H1 (cell line): ENCODE measurements around the gene PTGES2.

Experiments
- EP300 ChIP-seq, 2 experiments: IDR thresholded peaks; 1 replicate in 1 of 2; 2 replicates in 1 of 2; pipeline ENCODE4 v1.6.1; 2011 to 2012; ENCODE audit warnings: low read depth in 2 of 2, low read length in 2 of 2, mild to moderate bottlenecking in 2 of 2, borderline replicate concordance in 1 of 2, inconsistent platforms in 1 of 2, moderate library complexity in 1 of 2
- JUN ChIP-seq: IDR thresholded peaks from 2 replicates; pipeline ENCODE4 v1.6.1; 2011; ENCODE audit warnings: low read depth, mild to moderate bottlenecking, improper control_type of control experiment, low read length
- POLR2A ChIP-seq, 2 experiments: IDR thresholded peaks; 1 replicate in 1 of 2; 2 replicates in 1 of 2; pipeline ENCODE4 v1.6.1; 2011; ENCODE audit warnings: low read depth in 2 of 2, low read length in 2 of 2, mild to moderate bottlenecking in 2 of 2; ENCODE audit errors: control extremely low read depth in 1 of 2
- POLR2AphosphoS5 ChIP-seq: IDR thresholded peaks from 2 replicates; pipeline ENCODE4 v1.6.1; 2011; ENCODE audit warnings: low read depth, low read length
- RFX5 ChIP-seq: IDR thresholded peaks from 2 replicates; pipeline ENCODE4 v1.6.1; 2011; ENCODE audit warnings: low read depth, low read length, improper control_type of control experiment, borderline replicate concordance
- RNF2 ChIP-seq: fragments of 200-900, 300-1000 bp; sonication (generic); IDR thresholded peaks from 2 replicates; pipeline ENCODE4 v1.7.1; 2016; ENCODE audit warnings: borderline replicate concordance, low read depth, mild to moderate bottlenecking, antibody characterized with exemption, low read length; ENCODE audit not compliant: poor library complexity, severe bottlenecking; ENCODE audit errors: missing control alignments
- SRF ChIP-seq: IDR thresholded peaks from 2 replicates; pipeline ENCODE4 v1.6.1; 2011; ENCODE audit warnings: mild to moderate bottlenecking, low read depth, low read length, moderate library complexity
- TEAD4 ChIP-seq: IDR thresholded peaks from 2 replicates; pipeline ENCODE4 v1.6.1; 2012; ENCODE audit warnings: low read depth, low read length, inconsistent platforms, mixed read lengths
- ZNF274 ChIP-seq: IDR thresholded peaks from 2 replicates; pipeline ENCODE4 v1.7.0; 2012; ENCODE audit warnings: low read length, borderline replicate concordance; ENCODE audit errors: extremely low read depth
- TF ChIP-seq, protein P1 (sequence below), 3 experiments: IDR thresholded peaks; 1 replicate in 2 of 3; 2 replicates in 1 of 3; pipeline versions ENCODE4 v1.5.1 to v1.6.1; 2011; ENCODE audit warnings: low read length in 3 of 3, mild to moderate bottlenecking in 3 of 3, inconsistent platforms in 2 of 3, low read depth in 1 of 3, moderate library complexity in 1 of 3; ENCODE audit not compliant: insufficient read depth in 1 of 3; ENCODE audit errors: control extremely low read depth in 1 of 3

DNA sequence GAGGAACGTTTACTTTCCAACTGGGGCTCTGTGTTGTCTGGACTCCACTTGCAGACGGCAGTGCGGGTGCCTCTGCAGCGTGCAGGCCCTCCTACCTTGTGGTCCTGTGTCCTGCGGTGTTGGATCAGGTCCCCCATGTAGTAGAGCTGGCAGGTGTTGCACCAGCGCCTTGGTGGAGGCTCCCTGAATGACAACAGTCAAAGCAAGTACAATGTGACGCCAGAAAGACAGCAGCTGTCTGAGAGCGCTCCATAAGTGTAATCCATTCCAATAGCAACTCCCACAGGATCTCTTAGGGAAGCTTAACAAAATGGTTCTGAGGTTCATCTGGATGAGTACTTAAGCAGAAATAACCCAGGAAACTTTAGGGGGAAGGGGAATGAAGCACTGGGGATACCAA is 42.4 kb upstream of the PTGES2 start:
- TF ChIP-seq RNF2: no peak
- no peak for TF ChIP-seq POLR2AphosphoS5
- no peak for TF ChIP-seq SRF
- TF ChIP-seq JUN: no peak
- TF ChIP-seq, protein P1, sequence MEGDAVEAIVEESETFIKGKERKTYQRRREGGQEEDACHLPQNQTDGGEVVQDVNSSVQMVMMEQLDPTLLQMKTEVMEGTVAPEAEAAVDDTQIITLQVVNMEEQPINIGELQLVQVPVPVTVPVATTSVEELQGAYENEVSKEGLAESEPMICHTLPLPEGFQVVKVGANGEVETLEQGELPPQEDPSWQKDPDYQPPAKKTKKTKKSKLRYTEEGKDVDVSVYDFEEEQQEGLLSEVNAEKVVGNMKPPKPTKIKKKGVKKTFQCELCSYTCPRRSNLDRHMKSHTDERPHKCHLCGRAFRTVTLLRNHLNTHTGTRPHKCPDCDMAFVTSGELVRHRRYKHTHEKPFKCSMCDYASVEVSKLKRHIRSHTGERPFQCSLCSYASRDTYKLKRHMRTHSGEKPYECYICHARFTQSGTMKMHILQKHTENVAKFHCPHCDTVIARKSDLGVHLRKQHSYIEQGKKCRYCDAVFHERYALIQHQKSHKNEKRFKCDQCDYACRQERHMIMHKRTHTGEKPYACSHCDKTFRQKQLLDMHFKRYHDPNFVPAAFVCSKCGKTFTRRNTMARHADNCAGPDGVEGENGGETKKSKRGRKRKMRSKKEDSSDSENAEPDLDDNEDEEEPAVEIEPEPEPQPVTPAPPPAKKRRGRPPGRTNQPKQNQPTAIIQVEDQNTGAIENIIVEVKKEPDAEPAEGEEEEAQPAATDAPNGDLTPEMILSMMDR (IDR thresholded peaks at IDR 0.05; ENCODE audit: control extremely low read depth in 1 of 3, insufficient read depth in 1 of 3, low read depth in 1 of 3, low read length in 3 of 3): no peak
- TF ChIP-seq POLR2A (IDR thresholded peaks at IDR 0.05; ENCODE audit: control extremely low read depth in 1 of 2, low read depth in 2 of 2, low read length in 2 of 2): no peak
- no peak for TF ChIP-seq ZNF274
- TF ChIP-seq RFX5: no peak
- TF ChIP-seq TEAD4: no peak
- no peak for TF ChIP-seq EP300 (IDR thresholded peaks at IDR 0.05; ENCODE audit: borderline replicate concordance in 1 of 2, low read depth in 2 of 2, low read length in 2 of 2)
